GM18526 (cell line): ENCODE data around the gene MLKL.
A peak's percentile ranks its signal among the peaks of the same experiment; 100 is the strongest.

Experiments used
- POLR2A ChIP-seq: IDR thresholded peaks from 3 replicates; pipeline ENCODE4 v1.6.1; 2011; ENCODE audit not compliant: insufficient read length; ENCODE audit errors: extremely low read depth

Gene MLKL

DNA sequence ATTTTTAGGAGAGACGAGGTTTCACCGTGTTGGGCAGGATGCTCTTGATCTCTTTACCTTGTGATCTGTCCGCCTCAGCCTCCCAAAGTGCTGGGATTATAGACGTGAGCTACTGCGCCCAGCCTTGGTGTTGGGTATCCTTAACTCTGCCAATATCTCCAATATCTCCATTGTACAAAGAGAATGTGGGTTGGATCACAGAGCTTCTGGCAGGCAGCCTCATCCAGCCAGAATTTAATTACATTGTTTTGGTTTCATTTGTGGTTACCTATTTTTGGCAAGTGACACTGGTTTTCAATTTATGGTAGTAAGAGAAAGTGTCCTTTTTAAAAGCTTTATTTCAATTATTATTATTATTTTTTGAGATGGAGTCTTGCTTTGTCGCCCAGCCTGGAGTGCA, 20.0 kb downstream of the MLKL start:
- TF ChIP-seq POLR2A: no peak

DNA sequence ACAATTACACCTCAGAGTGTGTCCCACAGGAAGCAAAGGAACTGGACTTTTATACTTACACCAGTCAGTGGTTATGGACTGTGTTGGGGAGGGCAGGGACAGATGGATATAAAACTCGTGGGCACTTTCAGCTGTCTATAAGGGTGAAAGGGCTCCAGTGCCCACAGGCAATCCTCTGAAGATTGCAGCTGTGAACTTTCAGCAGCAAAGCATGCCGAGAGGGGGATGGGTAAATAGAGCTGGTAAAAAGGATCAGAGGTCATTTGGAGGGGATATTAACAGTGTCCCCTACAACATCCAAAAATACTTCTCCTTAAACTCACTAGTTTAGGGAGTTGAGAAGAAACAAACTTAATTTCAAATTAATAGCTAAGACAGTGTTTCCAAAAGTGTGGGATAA, 20.7 kb downstream of the MLKL start:
- no peak for TF ChIP-seq POLR2A

- TF ChIP-seq POLR2A: no peak
These were observed 22.8 kb downstream of the MLKL start for GRCh38 chr16:74677868-74678267.

DNA sequence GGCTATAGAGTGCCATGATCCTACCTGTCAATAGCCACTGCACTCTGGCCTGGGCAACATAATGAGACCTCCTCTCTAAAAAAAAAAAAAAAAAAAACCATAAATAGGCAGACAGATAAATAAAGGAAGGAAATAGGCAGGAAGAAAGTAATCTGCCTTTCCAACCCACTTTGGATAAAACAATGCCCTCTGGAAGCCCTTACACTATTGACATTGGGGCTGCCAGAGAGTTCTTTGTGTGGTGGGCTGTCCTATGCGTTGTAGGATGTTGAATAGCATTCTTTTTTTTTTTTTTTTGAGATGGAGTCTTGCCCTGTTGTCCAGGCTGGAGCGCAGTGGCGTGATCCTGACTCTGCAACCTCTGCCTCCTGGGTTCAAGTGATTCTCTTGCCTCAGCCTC, 26.8 kb downstream of the MLKL start:
- TF ChIP-seq POLR2A: no peak

- TF ChIP-seq POLR2A: no peak
These were observed 33.4 kb downstream of the MLKL start for GRCh38 chr16:74667255-74667700.

GRCh38 chr16:74666425-74667254, 34.0 kb downstream of the MLKL start, which contains the start of gene RFWD3:
Gene RFWD3, minus strand, starts transcription at chr16:74666877. Its CDS starts 5,428 bp downstream, at chr16:74661449.
- TF ChIP-seq POLR2A: peak; percentile 73

DNA sequence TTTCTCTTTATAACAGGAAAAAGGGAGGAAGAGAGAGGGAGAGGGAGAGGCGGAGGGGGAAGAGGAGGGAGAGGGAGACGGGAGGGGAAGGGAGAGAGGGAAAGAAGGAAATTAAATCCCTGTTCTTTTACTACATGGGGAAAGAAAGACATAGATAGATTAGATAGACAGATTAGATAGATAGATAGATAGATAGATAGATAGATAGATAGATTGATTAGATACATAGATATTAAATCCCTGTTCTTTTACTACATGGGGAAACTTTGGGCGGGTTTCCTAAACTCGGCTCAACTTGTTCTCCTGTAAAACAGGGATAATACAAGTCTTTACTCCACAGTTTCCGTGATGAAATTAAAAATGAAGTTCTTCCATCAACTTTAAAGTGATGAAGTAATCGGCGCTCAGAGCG, 34.6 kb downstream of the MLKL start:
- no peak for TF ChIP-seq POLR2A

- no peak for TF ChIP-seq POLR2A
These were observed 39.6 kb downstream of the MLKL start for GRCh38 chr16:74661064-74661463.

- no peak for TF ChIP-seq POLR2A
These were observed 40.3 kb downstream of the MLKL start for GRCh38 chr16:74660383-74660782.

DNA sequence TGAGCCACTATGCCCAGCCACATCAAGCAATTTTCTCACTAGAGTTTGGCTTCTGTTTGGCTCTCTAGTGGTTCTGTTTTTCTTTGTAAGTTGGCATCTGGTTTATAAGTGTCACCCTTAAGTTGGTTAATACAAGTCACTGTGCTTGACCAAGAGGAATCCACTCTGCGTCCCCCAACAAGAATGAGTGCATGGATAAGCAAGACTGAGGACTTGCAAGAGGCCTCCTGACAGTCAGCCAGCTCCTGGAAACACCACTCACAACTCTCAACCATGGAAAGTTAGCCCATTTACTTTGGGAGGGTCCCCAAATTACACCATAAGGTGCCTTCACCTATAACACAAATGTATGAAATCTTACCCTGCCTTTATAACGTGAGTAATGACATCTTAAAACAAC, 41.6 kb downstream of the MLKL start:
- TF ChIP-seq POLR2A: no peak

GRCh38 chr16:74657870-74658642, 42.6 kb downstream of the MLKL start:
- no peak for TF ChIP-seq POLR2A

- TF ChIP-seq POLR2A: no peak
These were observed 46.1 kb downstream of the MLKL start for GRCh38 chr16:74654536-74655050.

- no peak for TF ChIP-seq POLR2A
These were observed 48.4 kb downstream of the MLKL start for GRCh38 chr16:74652249-74652648.

DNA sequence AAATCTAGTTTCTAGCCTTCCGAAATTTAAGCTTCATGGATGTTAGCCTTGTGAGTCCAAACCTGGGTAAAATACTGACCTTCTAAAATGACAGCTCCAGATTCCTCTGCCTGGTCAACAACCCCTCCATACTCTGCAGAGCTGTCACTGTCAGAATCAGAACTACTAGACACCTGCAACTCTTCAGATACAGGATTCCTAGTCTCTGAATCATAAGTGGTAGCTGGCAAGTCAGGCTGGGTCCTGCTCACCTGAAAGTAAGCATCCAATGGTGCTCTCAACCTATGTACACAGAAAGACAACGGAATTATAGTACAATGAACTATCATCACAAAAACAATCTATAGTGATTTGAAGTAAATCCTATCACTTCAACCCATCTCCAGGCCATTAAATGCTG, 48.8 kb downstream of the MLKL start:
- no peak for TF ChIP-seq POLR2A

GRCh38 chr16:74650966-74651567, 49.6 kb downstream of the MLKL start:
- TF ChIP-seq POLR2A: no peak
